ENCODE measurements around the gene PSMD13.

DNA sequence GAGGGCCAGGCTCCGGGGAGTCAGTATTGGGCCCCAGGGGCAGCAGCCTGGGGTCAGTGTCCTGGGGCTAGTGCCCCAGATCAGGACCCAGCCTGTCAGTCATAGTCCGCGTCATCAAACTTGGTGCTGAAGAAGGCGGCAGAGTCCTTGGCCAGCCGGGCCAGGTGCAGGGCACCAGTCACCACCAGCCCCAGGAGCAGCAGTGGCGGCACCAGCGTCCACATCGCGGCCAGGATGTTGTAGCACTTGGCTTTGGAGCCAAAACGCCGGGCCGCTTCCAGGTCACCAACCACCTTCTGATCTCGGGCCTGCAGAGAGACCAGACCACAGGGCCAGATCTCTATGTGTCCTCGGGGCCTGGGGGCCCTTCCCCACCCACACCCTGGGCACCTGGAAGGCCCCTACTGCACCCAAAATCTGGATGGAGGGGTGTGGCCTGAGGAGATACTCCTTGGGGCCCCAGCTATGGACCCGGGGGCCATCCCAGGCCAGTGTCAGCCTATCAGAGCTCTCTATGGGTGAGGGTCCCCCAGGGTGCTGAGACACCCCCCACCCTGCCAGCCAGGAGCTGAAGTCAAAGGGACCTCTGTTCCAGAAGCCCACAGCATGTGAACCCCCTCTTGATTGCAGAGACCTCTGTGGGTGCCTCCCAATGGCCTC, 61.8 kb downstream of the PSMD13 start:
- TF ChIP-seq CTCF (IDR thresholded peaks at IDR 0.05; ENCODE audit: low read length) (no peak), EZH2 (IDR thresholded peaks at IDR 0.05; ENCODE audit: borderline replicate concordance, low read length) (no peak)

Measured in OCI-LY1 (cell line).